WI38 (cell line): ENCODE measurements around the gene CCDC192.

Source experiments
- H3K4me3 ChIP-seq: 2 replicates; pipeline ENCODE4 v1.5.1; 2011; ENCODE audit warnings: low read depth, mild to moderate bottlenecking, control low read depth, low read length
- CTCF ChIP-seq: IDR thresholded peaks from 2 replicates; pipeline ENCODE4 v1.5.1; 2012; ENCODE audit warnings: low read depth, mild to moderate bottlenecking, control low read depth, low read length

Gene CCDC192

GRCh38 chr5:127863610-127864395 lies 160.6 kb downstream of the CCDC192 start:
- TF ChIP-seq CTCF: no peak

GRCh38 chr5:127864511-127864910 lies 161.3 kb downstream of the CCDC192 start:
- no peak overlapping the region for H3K4me3 ChIP-seq
- TF ChIP-seq CTCF: no peak

More at GRCh38 chr5:127863610-127864395, 160.6 kb downstream of the CCDC192 start:
- no peak overlapping the region for H3K4me3 ChIP-seq

GRCh38 chr5:127865273-127865672 lies 162.1 kb downstream of the CCDC192 start:
- no peak for TF ChIP-seq CTCF
- no peak overlapping the region for H3K4me3 ChIP-seq

- H3K4me3 ChIP-seq: no peak overlapping the region
- TF ChIP-seq CTCF: no peak
Observed at GRCh38 chr5:127867022-127867783, 164.0 kb downstream of the CCDC192 start.

GRCh38 chr5:127870914-127871313 lies 167.7 kb downstream of the CCDC192 start:
- no peak overlapping the region for H3K4me3 ChIP-seq
- no peak for TF ChIP-seq CTCF

GRCh38 chr5:127871503-127872153 lies 168.4 kb downstream of the CCDC192 start:
- no peak overlapping the region for H3K4me3 ChIP-seq
- no peak for TF ChIP-seq CTCF
